Keratinocyte (primary cell): ENCODE results near the gene HSFX4. TPM values are rescaled to one million over a fixed set of nuclear protein-coding genes. Genes with fewer than 3 reads are reported as not detected.
"Not testable (repeated sequence)": the region's sequence is repeated elsewhere in the genome, so short reads cannot be mapped to it uniquely, and the experiment has no call there.

ENCODE experiments used
- DNase-seq: peaks from one replicate; pipeline ENCODE4 v3.0.0-alpha.2; 2011; ENCODE audit warnings: low read depth, missing footprints, low spot score
- FAIRE-seq: peaks from 2 replicates; lab custom pipeline; 2011; peaks lifted over from hg19 to GRCh38; lab: Jason Lieb, UNC
- H2AFZ ChIP-seq: 2 replicates; pipeline ENCODE4 v1.6.0; 2012; ENCODE audit warnings: low read length, control low read depth, inconsistent platforms; ENCODE audit not compliant: control insufficient read depth
- H3K27ac ChIP-seq: 2 replicates; pipeline ENCODE4 v1.5.1; 2011; ENCODE audit warnings: low read length; ENCODE audit not compliant: control insufficient read depth, insufficient read depth
- H3K27me3 ChIP-seq: 3 replicates; pipeline ENCODE4 v1.6.0; 2011; ENCODE audit warnings: low read length; ENCODE audit not compliant: control insufficient read depth, insufficient read depth; ENCODE audit errors: extremely low read depth
- H3K36me3 ChIP-seq, 2 experiments: 2 replicates in 1 of 2; 3 replicates in 1 of 2; pipeline ENCODE4 v1.5.1; 2011; ENCODE audit warnings: low read length in 2 of 2, mild to moderate bottlenecking in 1 of 2; ENCODE audit not compliant: control insufficient read depth in 2 of 2, insufficient read depth in 2 of 2; ENCODE audit errors: extremely low read depth in 1 of 2
- H3K4me1 ChIP-seq: 3 replicates; pipeline ENCODE4 v1.5.1; 2011; ENCODE audit warnings: low read length; ENCODE audit not compliant: control insufficient read depth, insufficient read depth; ENCODE audit errors: extremely low read depth
- H3K4me2 ChIP-seq: 3 replicates; pipeline ENCODE4 v1.6.0; 2011; ENCODE audit warnings: low read depth, low read length; ENCODE audit not compliant: control insufficient read depth, insufficient read depth; ENCODE audit errors: extremely low read depth
- H3K4me3 ChIP-seq, 3 experiments: fragments of 200-600 bp in 1 of 3; sonication (generic) in 1 of 3; 2 replicates in 2 of 3; 3 replicates in 1 of 3; pipeline ENCODE4 v1.5.1; 2011 to 2016; ENCODE audit warnings: low read length in 3 of 3, mild to moderate bottlenecking in 3 of 3, control low read depth in 2 of 3, inconsistent platforms in 1 of 3, low read depth in 1 of 3, mixed read lengths in 1 of 3, mixed run types in 1 of 3, moderate library complexity in 1 of 3; ENCODE audit not compliant: control insufficient read depth in 2 of 3, insufficient read depth in 2 of 3; ENCODE audit errors: extremely low read depth in 1 of 3
- H3K79me2 ChIP-seq: 2 replicates; pipeline ENCODE4 v1.6.0; 2012; ENCODE audit warnings: low read length; ENCODE audit not compliant: control insufficient read depth, insufficient read depth
- H3K9ac ChIP-seq: 3 replicates; pipeline ENCODE4 v1.6.0; 2011; ENCODE audit warnings: low read length; ENCODE audit not compliant: control insufficient read depth, insufficient read depth; ENCODE audit errors: extremely low read depth
- H3K9me1 ChIP-seq: 3 replicates; pipeline ENCODE4 v1.6.0; 2011; ENCODE audit warnings: low read length; ENCODE audit not compliant: control insufficient read depth, insufficient read depth; ENCODE audit errors: extremely low read depth
- H3K9me3 ChIP-seq: 2 replicates; pipeline ENCODE4 v1.5.1; 2012; ENCODE audit warnings: low read depth, low read length; ENCODE audit not compliant: control insufficient read depth
- H4K20me1 ChIP-seq: 3 replicates; pipeline ENCODE4 v1.6.0; 2011; ENCODE audit warnings: low read length; ENCODE audit not compliant: control insufficient read depth, insufficient read depth; ENCODE audit errors: extremely low read depth
- dilution Hi-C: fragments of 300-500 bp; cut with MboI; formaldehyde crosslinking; loops from one replicate; pipeline ENCODE4 v1.7.0; 2020; ENCODE audit warnings: low sequenced_read_pairs; ENCODE audit not compliant: extremely low pct_ligation_motif_present
- polyA plus RNA-seq, 5 experiments: library from polyadenylated mRNA; depleted of rRNA in 3 of 5; stranded (reverse) in 3 of 5; stranded (forward) in 1 of 5; unstranded in 1 of 5; fragments of >200 nt; gene quantifications; 1 replicate in 1 of 5; 2 replicates in 3 of 5; 3 replicates in 1 of 5; pipeline versions ENCODE4 v1.2.1 to v1.2.3, GENCODE V29; 2011 to 2012; ENCODE audit warnings: missing spikeins in 2 of 5, low read depth in 1 of 5, low replicate concordance in 1 of 5

Gene HSFX4
- polyA plus RNA-seq, 1 donor (not counting 4 experiments of a cell fraction or from before 2014, with no cell fraction given): not detected

DNA sequence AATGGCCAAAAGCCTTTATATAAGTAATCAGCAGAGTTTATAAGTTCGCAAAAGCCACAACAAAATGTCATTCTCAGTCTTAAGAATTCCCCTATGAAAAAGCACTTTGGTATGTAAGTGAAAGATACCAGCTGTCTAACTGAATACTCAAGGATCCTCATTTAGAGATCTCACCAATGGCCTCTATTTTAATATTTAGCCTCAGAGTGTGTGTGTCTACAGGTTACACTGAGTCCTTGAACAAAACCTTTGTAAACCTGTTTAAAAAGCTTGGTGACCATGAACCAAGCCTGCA is 1.5 kb upstream of the HSFX4 start:
- DNase-seq, FAIRE-seq, H2AFZ ChIP-seq, H3K36me3 ChIP-seq, H3K9me3 ChIP-seq, H3K9me1 ChIP-seq, H3K27me3 ChIP-seq, H3K4me2 ChIP-seq, H4K20me1 ChIP-seq, dilution Hi-C loops, H3K4me3 ChIP-seq, H3K27ac ChIP-seq, H3K9ac ChIP-seq, H3K79me2 ChIP-seq, H3K4me1 ChIP-seq: not testable (repeated sequence)

- H2AFZ ChIP-seq, H3K9ac ChIP-seq, H3K9me1 ChIP-seq, H3K4me1 ChIP-seq, H4K20me1 ChIP-seq, H3K4me2 ChIP-seq, H3K79me2 ChIP-seq, dilution Hi-C loops, DNase-seq, H3K27ac ChIP-seq, FAIRE-seq, H3K27me3 ChIP-seq, H3K4me3 ChIP-seq, H3K9me3 ChIP-seq, H3K36me3 ChIP-seq: not testable (repeated sequence)
Observed at GRCh38 chrX:149928635-149929034, 738 bp upstream of the HSFX4 start.

GRCh38 chrX:149931355-149931754 is 2.0 kb downstream of the HSFX4 start:
- DNase-seq, H4K20me1 ChIP-seq, dilution Hi-C loops, H3K9ac ChIP-seq, H3K4me1 ChIP-seq, H3K27me3 ChIP-seq, H3K36me3 ChIP-seq, H3K79me2 ChIP-seq, H3K27ac ChIP-seq, H3K9me3 ChIP-seq, H3K4me2 ChIP-seq, H2AFZ ChIP-seq, H3K4me3 ChIP-seq, H3K9me1 ChIP-seq, FAIRE-seq: not testable (repeated sequence)

DNA sequence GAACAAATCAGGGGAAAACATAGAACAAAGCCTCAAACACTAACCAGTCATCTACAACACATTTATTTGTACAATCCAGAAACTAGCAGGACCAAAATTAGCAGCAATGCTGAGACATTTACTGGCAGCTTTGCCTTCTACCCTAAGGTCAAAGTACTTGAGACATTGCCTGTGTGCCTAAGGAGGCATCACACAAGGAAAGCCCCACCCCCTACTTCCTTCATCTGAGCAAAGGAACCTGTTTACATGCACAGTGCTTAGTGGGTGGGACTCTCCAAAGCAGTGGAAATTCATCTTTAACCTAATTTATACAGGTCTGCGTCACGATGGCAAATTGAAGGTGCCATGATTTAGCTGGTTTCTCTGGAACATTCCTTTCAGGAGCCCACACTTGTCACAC is 2.8 kb downstream of the HSFX4 start:
- H3K4me1 ChIP-seq, H2AFZ ChIP-seq, H3K27ac ChIP-seq, dilution Hi-C loops, H3K9me1 ChIP-seq, H3K36me3 ChIP-seq, H3K27me3 ChIP-seq, H4K20me1 ChIP-seq, H3K4me2 ChIP-seq, DNase-seq, FAIRE-seq, H3K9me3 ChIP-seq, H3K79me2 ChIP-seq, H3K9ac ChIP-seq, H3K4me3 ChIP-seq: not testable (repeated sequence)

DNA sequence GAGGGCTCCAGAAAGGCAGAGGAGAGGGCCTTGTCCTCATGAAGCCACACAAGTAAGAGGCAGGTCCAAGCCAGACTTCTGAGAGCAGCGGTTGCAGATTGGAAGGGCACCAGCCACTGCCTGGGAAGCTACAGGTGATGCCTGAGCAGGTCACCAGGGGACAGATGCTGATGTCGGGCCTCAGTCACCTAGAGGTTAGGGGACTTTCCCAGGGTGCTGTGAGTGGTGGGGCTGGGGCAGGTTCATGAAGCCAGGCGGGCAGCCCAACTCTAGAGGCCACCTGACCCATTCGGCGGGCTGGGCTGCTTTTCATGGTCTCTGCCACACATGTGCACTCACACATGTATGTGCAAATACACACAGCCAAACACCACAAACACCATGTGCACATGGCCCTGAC is 3.6 kb downstream of the HSFX4 start:
- H3K9me3 ChIP-seq, H3K4me2 ChIP-seq, H3K27ac ChIP-seq, H3K79me2 ChIP-seq, H3K36me3 ChIP-seq, H3K9ac ChIP-seq, dilution Hi-C loops, DNase-seq, H3K4me3 ChIP-seq, H3K27me3 ChIP-seq, H4K20me1 ChIP-seq, H3K9me1 ChIP-seq, H3K4me1 ChIP-seq, FAIRE-seq, H2AFZ ChIP-seq: not testable (repeated sequence)
